NCI-H2171 (cell line): Measurements from ENCODE around the gene SLC7A6OS.
A peak's percentile ranks its signal among the peaks of the same experiment; 100 is the strongest.
"Not testable (repeated sequence)": the region's sequence is repeated elsewhere in the genome, so short reads cannot be mapped to it uniquely, and the experiment has no call there.

Source experiments
- DNase-seq: peaks from one replicate; lab custom pipeline; 2025; lab: John Stamatoyannopoulos, UW

The SLC7A6OS gene

DNA sequence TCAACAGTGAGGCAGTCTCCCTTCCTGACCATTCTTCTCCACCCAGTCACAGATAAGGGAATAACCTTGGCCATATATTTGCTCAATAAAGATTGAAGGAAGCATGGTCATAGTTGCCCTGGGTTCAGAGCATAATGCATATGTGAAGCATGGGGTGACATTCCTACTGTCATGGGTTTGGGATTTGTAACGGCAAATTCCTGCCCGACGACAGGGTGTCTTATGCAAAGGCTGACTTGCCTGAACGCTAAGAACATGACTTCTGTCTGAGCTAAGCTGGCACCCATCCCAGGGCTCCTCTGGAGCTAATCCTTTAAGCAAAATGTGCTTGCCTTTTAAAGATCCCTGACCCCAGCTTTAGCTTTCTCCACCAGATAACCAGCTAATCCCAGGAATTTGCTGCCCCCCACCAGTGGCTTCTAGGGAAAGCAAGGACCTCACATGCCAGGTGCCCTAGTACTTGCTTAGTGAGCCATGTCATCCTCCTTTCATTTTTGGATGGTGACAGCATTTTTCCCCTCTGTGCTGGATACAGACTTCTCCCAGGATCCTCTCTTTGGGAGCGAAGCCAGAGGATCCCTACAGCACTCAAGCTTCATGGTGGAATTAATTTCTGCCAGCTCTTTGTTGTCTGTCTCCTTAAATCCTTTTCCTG lies 11.7 kb downstream of the SLC7A6OS start:
- DNase-seq: no peak

DNA sequence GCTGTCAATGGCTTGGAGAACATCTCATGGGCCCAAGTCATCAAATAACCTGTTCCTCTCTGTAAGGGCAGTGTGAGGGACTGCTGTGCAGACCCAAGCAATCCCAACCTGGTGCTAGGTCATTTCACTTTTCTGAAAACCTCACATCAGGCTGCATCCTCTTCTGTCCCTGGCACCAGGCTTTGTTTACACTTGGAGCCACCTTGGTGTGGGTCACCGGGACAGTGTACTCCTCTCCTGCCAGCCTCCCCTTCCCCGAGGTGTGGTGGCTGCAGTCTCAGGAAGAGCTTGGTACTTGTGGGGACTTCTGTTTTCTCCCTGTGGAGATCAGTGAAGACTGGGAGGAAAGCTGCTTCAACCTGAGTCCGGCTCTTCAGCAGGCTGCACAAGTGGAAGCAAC lies 12.4 kb downstream of the SLC7A6OS start:
- DNase-seq: no peak

- DNase-seq: peak; percentile 18
Measured at GRCh38 chr16:68297908-68298307, 12.8 kb downstream of the SLC7A6OS start.

DNA sequence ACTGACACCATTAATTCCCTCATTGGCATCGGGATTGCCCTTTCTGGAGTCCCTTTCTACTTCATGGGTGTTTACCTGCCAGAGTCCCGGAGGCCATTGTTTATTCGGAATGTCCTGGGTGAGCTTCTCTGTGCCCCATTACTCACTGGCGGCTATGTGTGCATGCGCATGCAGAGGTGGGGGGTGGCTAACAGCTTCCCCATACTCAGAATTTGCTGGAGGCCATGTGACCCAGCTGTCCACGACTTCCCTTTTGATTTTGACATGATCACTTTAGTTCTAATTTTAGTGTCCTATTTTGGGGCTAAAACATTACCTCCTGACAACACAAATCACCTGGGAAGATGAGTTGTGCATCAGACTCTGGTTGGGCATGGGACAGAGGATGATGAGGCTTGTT lies 14.1 kb downstream of the SLC7A6OS start:
- no peak for DNase-seq

DNA sequence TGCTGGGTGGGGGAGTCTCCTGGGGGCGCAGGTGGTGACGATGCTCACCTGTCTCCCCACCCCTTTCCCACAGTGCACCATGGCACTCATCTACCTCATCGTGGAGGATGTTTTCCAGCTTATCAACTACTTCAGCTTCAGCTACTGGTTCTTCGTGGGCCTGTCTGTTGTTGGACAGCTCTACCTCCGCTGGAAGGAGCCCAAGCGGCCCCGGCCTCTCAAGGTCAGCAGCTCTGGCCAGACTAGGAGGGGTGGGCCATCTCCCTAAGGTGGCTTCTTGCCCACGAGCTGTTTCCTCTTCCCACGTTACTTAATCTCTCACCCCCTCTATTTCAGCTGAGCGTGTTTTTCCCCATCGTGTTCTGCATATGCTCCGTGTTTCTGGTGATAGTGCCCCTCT lies 14.5 kb downstream of the SLC7A6OS start:
- DNase-seq: no peak

DNA sequence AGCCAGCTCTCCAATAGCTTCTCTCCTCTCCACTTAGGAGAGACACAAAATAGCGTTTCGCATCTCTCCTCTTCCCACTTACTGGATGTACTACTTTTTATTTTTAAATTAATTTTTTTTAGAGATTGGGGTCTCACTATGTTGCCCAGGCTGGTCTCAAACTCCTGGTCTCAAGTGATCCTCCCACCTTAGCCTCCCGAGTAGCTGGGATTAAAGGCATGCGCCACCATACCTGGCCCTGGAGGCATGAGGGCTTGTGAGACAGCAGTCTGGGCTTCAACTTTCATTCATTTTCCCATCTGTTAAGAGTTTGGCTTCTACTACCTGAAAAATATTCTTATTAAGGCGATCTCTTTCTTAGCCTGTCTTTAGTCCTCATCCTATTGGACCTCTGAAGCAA lies 18.3 kb downstream of the SLC7A6OS start:
- no peak for DNase-seq

GRCh38 chr16:68291227-68291626 lies 19.5 kb downstream of the SLC7A6OS start:
- no peak for DNase-seq

- no peak for DNase-seq
Measured at GRCh38 chr16:68290450-68290849, 20.3 kb downstream of the SLC7A6OS start.

DNA sequence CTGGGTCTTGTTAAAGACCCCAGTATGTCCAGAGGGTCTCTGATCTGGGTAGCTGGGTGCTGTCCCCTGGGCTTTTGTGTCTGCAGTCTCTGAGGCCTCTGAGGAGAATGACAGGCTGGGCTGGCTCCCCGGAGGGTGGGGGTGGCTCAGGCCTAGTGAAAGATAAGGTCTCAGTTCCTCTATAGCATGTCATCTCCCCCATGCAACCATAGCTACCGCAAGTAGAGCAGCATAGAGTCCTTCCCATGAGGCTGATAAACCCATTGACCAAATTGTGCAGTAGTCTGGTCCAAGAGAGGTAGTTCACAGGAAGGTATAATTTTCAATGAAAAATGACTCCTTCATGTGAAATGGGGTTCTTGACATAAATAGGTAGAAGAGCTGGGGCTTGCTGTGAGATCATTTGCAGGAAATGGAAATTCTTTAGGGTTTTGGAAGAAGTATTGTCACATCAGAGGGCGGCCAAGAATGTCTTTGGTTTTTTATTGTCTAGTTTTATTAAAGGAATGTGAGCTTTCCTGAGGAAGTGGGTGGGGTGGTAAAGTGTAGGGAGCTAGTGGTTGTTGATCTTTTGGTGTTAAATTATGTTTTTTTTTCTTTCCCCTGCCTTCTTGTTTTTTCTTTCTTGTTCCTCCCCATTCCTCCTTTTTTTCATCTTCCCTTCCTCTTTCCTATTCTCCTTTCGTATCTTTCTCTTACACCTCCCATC lies 21.0 kb downstream of the SLC7A6OS start:
- DNase-seq: no peak

- DNase-seq: no peak
Measured at GRCh38 chr16:68289202-68289601, 21.5 kb downstream of the SLC7A6OS start.

GRCh38 chr16:68288796-68289195 lies 21.9 kb downstream of the SLC7A6OS start:
- DNase-seq: not testable (repeated sequence)

- DNase-seq: no peak
Measured at GRCh38 chr16:68288252-68288650, 22.5 kb downstream of the SLC7A6OS start.

- no peak for DNase-seq
Measured at GRCh38 chr16:68287276-68288251, 23.2 kb downstream of the SLC7A6OS start.

DNA sequence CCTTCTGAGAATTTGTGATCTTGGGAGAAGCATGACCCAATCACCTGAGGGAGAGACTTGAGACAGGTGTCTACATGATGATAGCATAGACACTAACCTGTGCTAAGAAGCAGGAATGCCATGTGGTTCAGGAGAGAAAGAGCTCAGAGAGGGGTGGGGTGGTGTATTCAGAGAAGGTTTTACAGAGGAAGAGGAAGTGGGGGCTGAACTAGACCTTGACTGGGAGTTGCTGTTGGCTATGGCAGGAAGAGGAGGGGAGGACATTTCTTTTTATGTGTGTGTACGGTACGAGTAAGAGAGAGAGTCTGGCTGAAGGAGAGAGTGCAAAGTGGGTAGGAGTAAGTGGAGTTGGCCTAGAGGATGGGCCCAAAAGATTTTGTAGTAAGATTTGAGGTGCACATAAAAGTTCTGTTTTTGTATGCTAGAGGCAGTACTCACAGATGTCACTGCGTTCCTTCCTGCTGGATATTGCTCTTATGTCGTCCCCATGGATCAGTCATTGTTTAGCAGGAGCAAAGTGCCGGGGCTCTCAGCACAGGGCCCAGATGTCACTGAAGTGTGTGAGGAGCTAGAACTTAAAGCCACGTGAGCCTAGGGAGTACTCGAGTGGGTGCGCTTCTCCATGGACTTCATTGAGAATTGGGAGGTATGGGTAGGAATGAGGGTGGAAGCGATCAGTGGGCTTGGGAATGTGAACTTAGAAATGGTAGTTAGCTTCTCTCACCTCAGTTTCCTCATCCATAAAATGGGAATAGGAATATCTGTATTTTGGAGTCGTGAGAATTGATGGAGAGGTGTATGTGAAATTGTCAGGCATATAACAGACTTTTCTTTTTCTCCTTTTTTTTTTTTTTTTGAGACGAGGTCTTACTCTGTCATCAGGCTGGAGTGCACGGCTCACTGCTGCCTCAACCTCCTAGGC lies 24.3 kb downstream of the SLC7A6OS start:
- no peak for DNase-seq

DNA sequence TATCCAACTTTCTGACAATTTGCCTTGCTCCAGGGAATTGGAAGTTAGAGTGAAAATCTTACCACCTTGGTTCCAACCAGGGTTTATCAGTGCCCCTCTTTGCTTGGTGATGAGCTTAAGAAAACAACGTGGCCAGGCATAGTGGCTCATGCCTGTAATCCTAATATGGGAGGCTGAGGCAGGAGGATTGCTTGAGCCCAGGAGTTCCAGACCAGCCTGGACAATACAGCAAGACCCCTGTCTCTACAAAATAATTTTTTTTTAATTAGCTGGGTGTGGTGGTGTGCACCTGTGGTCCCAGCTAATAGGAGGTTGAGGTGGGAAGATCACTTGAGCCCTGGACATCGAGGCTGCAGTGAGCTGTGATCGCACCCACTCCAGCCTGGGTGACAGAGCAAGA lies 25.1 kb downstream of the SLC7A6OS start:
- no peak for DNase-seq

- no peak for DNase-seq
Measured at GRCh38 chr16:68284847-68285246, 25.9 kb downstream of the SLC7A6OS start.

GRCh38 chr16:68283801-68284598 lies 26.7 kb downstream of the SLC7A6OS start:
- no peak for DNase-seq

DNA sequence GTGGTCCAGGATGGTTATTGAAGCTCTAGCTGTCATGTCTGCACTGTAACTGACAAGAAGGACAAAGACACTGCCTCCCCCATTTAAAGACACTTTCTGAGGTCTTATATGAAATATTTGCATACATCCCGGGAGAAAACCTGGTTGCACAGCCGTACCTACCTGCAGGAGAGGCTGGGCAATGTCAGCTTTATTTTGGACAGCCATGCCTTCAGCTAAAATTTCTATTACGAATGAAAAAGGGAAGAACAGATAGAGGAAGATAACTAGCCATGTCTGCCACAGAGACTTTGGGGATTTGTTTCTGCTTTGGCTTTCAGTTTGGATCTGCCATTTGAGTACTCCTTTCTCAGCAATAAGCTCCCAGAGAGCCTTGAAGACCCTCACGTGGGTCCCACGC lies 27.4 kb downstream of the SLC7A6OS start:
- DNase-seq: no peak

- no peak for DNase-seq
Measured at GRCh38 chr16:68282064-68282452, 28.7 kb downstream of the SLC7A6OS start.

GRCh38 chr16:68281368-68282063 lies 29.2 kb downstream of the SLC7A6OS start:
- DNase-seq: no peak
